ENCODE measurements around the gene MZT1.

Gene MZT1

DNA sequence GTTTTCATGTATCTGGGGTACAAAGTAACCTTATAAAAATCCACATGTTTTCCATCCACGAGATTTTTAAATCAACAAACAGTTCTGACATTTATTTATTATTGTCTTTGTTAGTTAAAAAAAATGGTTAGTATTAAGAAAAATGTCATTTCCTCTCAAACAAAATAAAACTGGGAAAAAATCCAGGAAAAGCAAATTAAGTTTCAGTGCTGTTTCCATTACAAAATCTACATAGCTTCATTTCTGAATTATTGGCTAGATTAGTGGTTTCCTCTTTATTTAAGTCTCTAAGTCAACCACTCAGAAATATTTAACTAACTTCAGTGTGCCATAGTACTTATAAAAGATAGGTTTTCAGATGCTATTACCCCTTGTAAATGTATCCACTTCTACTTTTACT is 49.1 kb downstream of the MZT1 start:
- DNase-seq, result no peak

GRCh38 chr13:72677431-72677830 is 50.0 kb downstream of the MZT1 start:
- DNase-seq, result no peak

GRCh38 chr13:72666391-72666790 is 61.0 kb downstream of the MZT1 start:
- no peak for DNase-seq

- no peak for DNase-seq
These were observed 64.9 kb downstream of the MZT1 start for GRCh38 chr13:72662548-72662947.
